HepG2 (cell line): ENCODE results near the gene IQCN.

ENCODE experiments used
- POLR2AphosphoS5 ChIP-seq: IDR thresholded peaks from 2 replicates; pipeline ENCODE4 v1.6.1; 2012; ENCODE audit warnings: low read depth, low read length
- ZNF234 ChIP-seq: sonication (generic); formaldehyde crosslinking; conservative IDR thresholded peaks from 2 replicates; pipeline ENCODE4 v1.5.1; 2020; ENCODE audit warnings: mild to moderate bottlenecking, missing genetic modification reagents

DNA sequence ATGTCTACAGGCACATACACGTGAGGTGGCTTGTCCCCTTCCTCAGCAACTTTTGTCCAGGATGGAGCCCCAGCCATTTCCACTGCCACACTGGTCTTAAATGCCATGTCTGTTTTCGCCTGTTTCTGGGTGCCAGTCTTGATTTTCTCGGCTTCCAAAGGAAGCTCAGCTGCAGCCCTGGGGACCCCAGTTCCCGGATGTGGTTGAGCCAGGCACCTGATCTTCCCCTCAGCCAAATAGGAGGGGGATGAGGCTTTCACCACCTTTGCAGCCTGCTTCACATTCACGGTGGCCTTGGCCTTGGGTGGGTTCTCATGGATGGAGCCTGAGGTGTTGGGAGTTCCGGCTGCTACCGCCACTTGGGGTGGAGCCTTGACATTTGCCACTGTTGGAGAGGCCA, 8.7 kb downstream of the IQCN start:
- no peak for TF ChIP-seq POLR2AphosphoS5
- no peak for TF ChIP-seq ZNF234 (CRISPR knock-in tag)
